Sigmoid colon (tissue), 4 donors: ENCODE results near the gene ICOS.

Experiments
- CTCF ChIP-seq, 4 experiments: fragments of 450-650 bp in 3 of 4; fragments of 200-600 bp in 1 of 4; IDR thresholded peaks; one replicate each; pipeline ENCODE4 v1.5.1; 2016 to 2019; ENCODE audit warnings: antibody characterized with exemption in 4 of 4, mild to moderate bottlenecking in 3 of 4, moderate library complexity in 2 of 4
- POLR2A ChIP-seq, 2 donors: fragments of 450-650 bp; IDR thresholded peaks; one replicate each; pipeline ENCODE4 v1.6.1; 2016; ENCODE audit warnings: antibody characterized with exemption in 2 of 2, mild to moderate bottlenecking in 2 of 2, moderate library complexity in 2 of 2
- POLR2AphosphoS5 ChIP-seq, 4 donors: sonication (generic); formaldehyde crosslinking; IDR thresholded peaks; one replicate each; pipeline ENCODE4 v1.6.1; 2017; ENCODE audit warnings: antibody characterized with exemption in 4 of 4

- TF ChIP-seq POLR2AphosphoS5 (IDR thresholded peaks at IDR 0.05) (no peak), CTCF (IDR thresholded peaks at IDR 0.05) (no peak), POLR2A (IDR thresholded peaks at IDR 0.05) (no peak)
Measured at GRCh38 chr2:203973000-203973399, 36.4 kb downstream of the ICOS start.
